HUES6 (cell line): Measurements from ENCODE around the gene DDX56.
"Not testable (repeated sequence)": the region's sequence is repeated elsewhere in the genome, so short reads cannot be mapped to it uniquely, and the experiment has no call there.

Source experiments
- H3K27ac ChIP-seq: 2 replicates; pipeline ENCODE4 v1.7.0; 2013; ENCODE audit warnings: low read depth, mild to moderate bottlenecking, low read length, inconsistent platforms
- H3K27me3 ChIP-seq: 2 replicates; pipeline ENCODE4 v1.6.1; 2013; ENCODE audit warnings: low read length; ENCODE audit not compliant: control insufficient read depth, insufficient read depth
- H3K36me3 ChIP-seq: 2 replicates; pipeline ENCODE4 v1.6.1; 2013; ENCODE audit warnings: low read length; ENCODE audit not compliant: control insufficient read depth, insufficient read depth
- H3K4me1 ChIP-seq: 2 replicates; pipeline ENCODE4 v1.6.1; 2013; ENCODE audit warnings: low read length; ENCODE audit not compliant: control insufficient read depth, insufficient read depth
- H3K4me3 ChIP-seq: 2 replicates; pipeline ENCODE4 v1.5.1; 2013; ENCODE audit warnings: low read depth, low read length
- H3K9ac ChIP-seq: one replicate; pipeline ENCODE4 v1.6.1; 2013; ENCODE audit warnings: mild to moderate bottlenecking, low read length
- H3K9me3 ChIP-seq: 2 replicates; pipeline ENCODE4 v1.6.1; 2013; ENCODE audit warnings: low read depth, low read length; ENCODE audit not compliant: control insufficient read depth, insufficient read depth

DDX56 gene

GRCh38 chr7:44561962-44562621 lies 11.6 kb downstream of the DDX56 start:
- Histone ChIP-seq H3K9ac (no peak overlapping the region), H3K4me3 (no peak overlapping the region), H3K27me3 (no peaks in the 10 kb centered on the region), H3K36me3 (peaks cover 30% of the 10 kb centered on the region), H3K27ac (no peak overlapping the region), H3K9me3 (no peaks in the 10 kb centered on the region), H3K4me1 (peaks cover 8% of the 10 kb centered on the region; the same call in 1 of the 2 replicates)

GRCh38 chr7:44561481-44561880 lies 12.2 kb downstream of the DDX56 start:
- Histone ChIP-seq H3K9me3 (no peaks in the 10 kb centered on the region), H3K36me3 (peaks cover 24% of the 10 kb centered on the region), H3K4me1 (peaks cover 8% of the 10 kb centered on the region; the same call in 1 of the 2 replicates), H3K9ac (no peak overlapping the region), H3K27ac (no peak overlapping the region), H3K27me3 (no peaks in the 10 kb centered on the region), H3K4me3 (no peak overlapping the region)

- no peak overlapping the region for H3K27ac ChIP-seq
- peaks cover 8% of the 10 kb centered on the region; the same call in 1 of the 2 replicates for H3K4me1 ChIP-seq
- no peak overlapping the region for H3K9ac ChIP-seq
- no peaks in the 10 kb centered on the region for H3K27me3 ChIP-seq
- no peak overlapping the region for H3K4me3 ChIP-seq
- peaks cover 6% of the 10 kb centered on the region for H3K36me3 ChIP-seq
- no peaks in the 10 kb centered on the region for H3K9me3 ChIP-seq
Observed at GRCh38 chr7:44559485-44559884, 14.2 kb downstream of the DDX56 start.

- Histone ChIP-seq H3K4me3 (no peak overlapping the region), H3K9ac (no peak overlapping the region), H3K4me1 (peaks cover 8% of the 10 kb centered on the region; the same call in 1 of the 2 replicates), H3K9me3 (no peaks in the 10 kb centered on the region), H3K36me3 (no peaks in the 10 kb centered on the region), H3K27me3 (no peaks in the 10 kb centered on the region), H3K27ac (no peak overlapping the region)
Observed at GRCh38 chr7:44557485-44557884, 16.2 kb downstream of the DDX56 start.

- Histone ChIP-seq H3K9me3 (no peaks in the 10 kb centered on the region), H3K27me3 (no peaks in the 10 kb centered on the region), H3K36me3 (no peaks in the 10 kb centered on the region), H3K27ac (no peak overlapping the region), H3K9ac (no peak overlapping the region), H3K4me1 (no peaks in the 10 kb centered on the region), H3K4me3 (no peak overlapping the region)
Observed at GRCh38 chr7:44555350-44555749, 18.4 kb downstream of the DDX56 start.

DNA sequence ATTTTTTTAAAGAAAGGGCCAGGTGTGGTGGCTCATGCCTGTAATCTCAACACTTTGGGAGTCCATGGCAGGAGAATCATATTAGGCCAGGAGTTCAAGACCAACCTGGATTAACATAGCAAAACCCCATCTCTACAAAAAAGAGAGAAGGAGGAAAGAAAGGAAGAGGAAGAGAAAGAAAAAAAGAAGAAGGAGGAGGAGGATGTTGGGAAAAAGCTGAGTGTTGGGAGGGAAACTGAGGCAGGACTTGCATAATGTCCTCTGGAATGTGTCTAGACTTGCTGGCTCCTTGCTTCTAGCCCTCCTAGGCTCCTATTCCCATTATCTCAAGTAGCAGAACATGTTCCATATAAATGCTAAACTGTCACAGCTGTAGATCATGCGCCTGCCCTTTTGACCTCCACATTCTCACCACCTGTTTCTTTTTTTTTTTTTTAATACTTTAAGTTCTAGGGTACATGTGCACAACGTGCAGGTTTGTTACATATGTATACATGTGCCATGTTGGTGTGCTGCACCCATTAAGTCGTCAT lies 21.2 kb downstream of the DDX56 start:
- not testable (repeated sequence) for H3K9ac ChIP-seq, H3K9me3 ChIP-seq, H3K36me3 ChIP-seq, H3K27me3 ChIP-seq, H3K27ac ChIP-seq, H3K4me3 ChIP-seq, H3K4me1 ChIP-seq

DNA sequence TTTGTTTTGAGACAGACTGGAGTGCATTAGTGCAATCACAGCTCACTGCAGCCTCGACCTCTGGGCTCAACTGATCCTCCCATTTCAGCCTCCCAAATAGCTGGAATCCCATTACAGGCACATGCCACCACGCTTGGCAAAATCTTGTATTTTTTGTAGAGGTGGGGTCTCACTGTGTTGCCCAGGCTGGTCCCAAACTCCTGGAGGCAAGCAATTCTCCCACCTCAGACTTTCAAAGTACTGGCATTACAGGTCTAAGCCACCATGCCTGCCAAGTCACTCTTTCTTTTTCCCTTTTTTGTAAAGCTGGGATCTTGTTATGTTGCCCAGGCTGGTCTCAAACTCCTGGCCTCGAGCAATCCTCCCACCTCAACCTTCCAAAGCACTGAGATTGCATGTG lies 24.3 kb downstream of the DDX56 start:
- Histone ChIP-seq H3K27me3 (no peaks in the 10 kb centered on the region), H3K4me1 (0 out of 2 replicates have a peak, but pooled peaks cover 4% of the 10 kb centered on the region), H3K9ac (no peak overlapping the region), H3K27ac (no peak overlapping the region), H3K9me3 (no peaks in the 10 kb centered on the region), H3K36me3 (no peaks in the 10 kb centered on the region), H3K4me3 (no peak overlapping the region)

- Histone ChIP-seq H3K27me3 (no peaks in the 10 kb centered on the region), H3K4me1 (0 out of 2 replicates have a peak, but pooled peaks cover 4% of the 10 kb centered on the region), H3K9ac (no peak overlapping the region), H3K9me3 (no peaks in the 10 kb centered on the region), H3K27ac (no peak overlapping the region), H3K4me3 (no peak overlapping the region), H3K36me3 (no peaks in the 10 kb centered on the region)
Observed at GRCh38 chr7:44548893-44549292, 24.8 kb downstream of the DDX56 start.

GRCh38 chr7:44547536-44548231 lies 26.0 kb downstream of the DDX56 start:
- Histone ChIP-seq H3K9ac (no peak overlapping the region), H3K4me1 (0 out of 2 replicates have a peak, but pooled peaks cover 4% of the 10 kb centered on the region), H3K4me3 (no peak overlapping the region), H3K9me3 (no peaks in the 10 kb centered on the region), H3K27me3 (no peaks in the 10 kb centered on the region), H3K36me3 (no peaks in the 10 kb centered on the region), H3K27ac (no peak overlapping the region)

DNA sequence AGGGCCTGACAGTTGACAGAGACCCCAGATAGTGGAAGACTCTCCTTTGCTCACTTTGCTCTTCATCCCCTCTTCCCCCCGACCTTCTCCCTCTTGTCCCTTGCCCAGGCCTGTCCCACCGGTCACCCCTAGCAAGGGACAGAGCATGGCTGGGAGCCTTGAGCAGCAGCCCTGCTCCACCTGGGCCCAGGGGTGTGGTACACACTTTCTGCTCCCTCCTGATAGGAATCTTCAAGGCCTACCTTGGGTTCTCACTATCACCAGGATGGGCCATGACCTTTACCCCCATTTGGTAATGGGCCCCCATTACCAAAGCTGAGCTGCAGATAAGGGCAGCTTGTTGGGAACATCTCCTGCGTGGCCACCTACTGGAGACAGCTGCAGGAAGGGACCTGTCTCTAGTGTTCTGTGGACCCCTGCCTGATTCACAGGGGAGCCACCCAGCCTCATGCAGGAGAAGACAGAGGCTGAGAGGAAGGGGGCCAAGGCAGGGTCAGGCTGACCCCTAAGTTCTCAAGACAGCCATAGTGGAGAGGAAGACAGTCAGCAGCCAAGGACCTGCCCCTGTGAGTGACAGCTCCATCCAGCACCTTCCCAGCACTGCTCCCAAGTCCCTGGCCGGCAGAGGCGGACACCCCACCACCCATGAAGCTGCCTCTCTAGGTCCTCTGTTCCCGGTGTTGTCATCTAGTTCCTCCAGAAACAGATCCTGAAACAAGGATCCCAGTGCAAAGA lies 31.7 kb downstream of the DDX56 start:
- Histone ChIP-seq H3K9me3 (no peaks in the 10 kb centered on the region), H3K36me3 (no peaks in the 10 kb centered on the region), H3K4me3 (no peak overlapping the region), H3K27ac (no peak overlapping the region), H3K4me1 (peaks cover 10% of the 10 kb centered on the region; the same call in 1 of the 2 replicates), H3K27me3 (no peaks in the 10 kb centered on the region), H3K9ac (peak overlapping the region; percentile 12)
